Activated CD4-positive, CD25-positive, alpha-beta regulatory T cell treated with anti-CD3 and anti-CD28 coated beads, Interleukin-2, amount 50 U/mL, for 72 hours (primary cell): ENCODE results near the gene SSC5D.

ENCODE experiments used
- DNase-seq: peaks from one replicate; pipeline ENCODE4 v3.0.0; 2021

Gene SSC5D

DNA sequence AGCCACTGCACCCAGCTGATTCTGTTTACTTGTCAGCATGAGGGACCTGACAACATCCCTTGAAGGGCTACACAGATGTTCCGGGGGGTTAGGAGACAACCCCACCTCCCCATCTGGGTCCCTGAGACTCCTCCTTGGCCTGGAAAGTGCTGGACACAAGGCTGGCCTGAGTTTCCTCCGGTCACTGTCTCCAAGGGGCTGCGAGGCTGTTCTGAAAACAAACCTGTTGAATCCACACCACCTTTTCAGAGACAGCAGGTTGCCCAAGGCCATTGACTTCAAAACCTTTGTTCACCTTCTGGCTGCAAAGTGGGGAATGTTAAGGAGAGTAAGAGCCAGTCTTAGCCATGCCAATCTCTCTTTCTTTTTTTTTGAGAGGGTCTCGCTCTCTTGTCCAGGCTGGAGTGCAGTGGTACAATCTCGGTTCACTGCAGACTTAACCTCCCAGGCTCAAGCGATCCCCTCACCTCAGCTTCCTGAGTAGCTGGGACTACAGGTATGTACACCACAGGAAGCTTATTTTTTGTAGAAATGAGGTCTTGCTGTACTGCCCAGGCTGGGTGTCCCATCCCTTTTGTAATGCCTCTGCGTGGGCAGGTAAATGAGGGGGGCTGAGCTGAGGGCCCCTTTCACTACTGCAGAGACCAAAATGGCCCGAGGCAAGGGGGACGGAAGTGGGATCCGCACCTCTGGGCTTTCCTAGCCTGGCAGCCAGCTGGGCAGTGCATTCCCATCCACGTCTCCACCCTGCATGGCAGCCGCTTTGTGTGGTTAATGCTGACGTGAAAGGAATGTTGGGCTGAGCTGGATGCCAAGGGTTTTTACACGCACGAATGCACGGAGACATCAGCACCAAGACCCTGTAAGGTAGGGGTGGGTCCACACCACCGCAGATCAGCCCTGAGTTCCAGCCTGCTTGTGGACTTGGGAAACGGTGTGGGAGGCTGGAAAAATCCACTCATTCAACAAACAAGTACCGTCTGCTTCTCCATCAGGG is 13.7 kb upstream of the SSC5D start:
- DNase-seq = no peak

GRCh38 chr19:55476100-55476775 is 12.0 kb upstream of the SSC5D start, which contains the start of gene ZNF628:
TSS of gene ZNF628 (plus strand) at chr19:55476617. CDS start at chr19:55479911, 3,294 bp downstream.
- peak; percentile 97 for DNase-seq

GRCh38 chr19:55477905-55478304 is 10.3 kb upstream of the SSC5D start:
- DNase-seq = no peak

GRCh38 chr19:55478364-55478763 is 9.9 kb upstream of the SSC5D start:
- no peak for DNase-seq

DNA sequence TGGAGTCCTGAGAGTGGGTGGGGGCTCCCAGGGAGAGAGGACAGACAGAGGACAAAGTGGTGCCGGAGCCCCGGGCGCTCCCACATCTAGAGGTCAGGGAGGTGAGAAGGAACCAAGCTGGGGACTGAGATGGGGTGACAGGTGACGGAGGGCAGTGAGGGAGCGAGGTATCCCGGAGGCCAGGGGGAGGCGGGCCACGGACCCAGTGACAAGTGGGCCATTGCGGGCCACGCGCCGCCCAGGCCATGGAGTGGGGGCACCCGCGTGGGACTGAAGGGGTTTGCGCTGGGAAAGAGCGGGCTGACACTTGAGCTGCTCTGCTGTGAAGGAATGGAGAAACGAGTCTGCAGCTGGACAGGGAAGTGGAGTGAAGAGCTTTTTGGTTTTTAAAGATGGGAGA is 9.2 kb upstream of the SSC5D start:
- no peak for DNase-seq

GRCh38 chr19:55479451-55480230 is 8.6 kb upstream of the SSC5D start:
- DNase-seq = no peak

DNA sequence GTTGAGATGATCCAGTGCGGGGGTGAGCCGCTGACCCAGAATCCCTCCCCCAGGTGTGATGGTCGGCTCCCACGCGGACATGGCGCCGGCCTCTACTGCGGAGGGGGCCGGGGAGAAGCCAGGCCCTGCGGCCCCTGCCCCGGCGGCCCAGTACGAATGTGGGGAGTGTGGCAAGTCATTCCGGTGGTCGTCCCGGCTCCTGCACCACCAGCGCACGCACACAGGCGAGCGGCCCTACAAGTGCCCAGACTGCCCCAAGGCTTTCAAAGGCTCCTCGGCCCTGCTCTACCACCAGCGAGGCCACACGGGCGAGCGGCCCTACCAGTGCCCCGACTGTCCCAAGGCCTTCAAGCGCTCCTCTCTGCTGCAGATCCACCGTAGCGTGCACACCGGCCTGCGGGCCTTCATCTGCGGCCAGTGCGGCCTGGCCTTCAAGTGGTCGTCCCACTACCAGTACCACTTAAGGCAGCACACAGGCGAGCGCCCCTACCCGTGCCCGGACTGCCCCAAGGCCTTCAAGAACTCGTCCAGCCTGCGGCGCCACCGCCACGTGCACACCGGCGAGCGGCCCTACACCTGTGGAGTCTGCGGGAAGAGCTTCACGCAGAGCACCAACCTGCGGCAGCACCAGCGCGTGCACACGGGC is 7.0 kb upstream of the SSC5D start:
- DNase-seq = no peak

- no peak for DNase-seq
These were observed 6.5 kb upstream of the SSC5D start for GRCh38 chr19:55481794-55482155.

- no peak for DNase-seq
These were observed 5.9 kb upstream of the SSC5D start for GRCh38 chr19:55482156-55482961.

GRCh38 chr19:55482967-55483705 is 5.1 kb upstream of the SSC5D start:
- DNase-seq = no peak

DNA sequence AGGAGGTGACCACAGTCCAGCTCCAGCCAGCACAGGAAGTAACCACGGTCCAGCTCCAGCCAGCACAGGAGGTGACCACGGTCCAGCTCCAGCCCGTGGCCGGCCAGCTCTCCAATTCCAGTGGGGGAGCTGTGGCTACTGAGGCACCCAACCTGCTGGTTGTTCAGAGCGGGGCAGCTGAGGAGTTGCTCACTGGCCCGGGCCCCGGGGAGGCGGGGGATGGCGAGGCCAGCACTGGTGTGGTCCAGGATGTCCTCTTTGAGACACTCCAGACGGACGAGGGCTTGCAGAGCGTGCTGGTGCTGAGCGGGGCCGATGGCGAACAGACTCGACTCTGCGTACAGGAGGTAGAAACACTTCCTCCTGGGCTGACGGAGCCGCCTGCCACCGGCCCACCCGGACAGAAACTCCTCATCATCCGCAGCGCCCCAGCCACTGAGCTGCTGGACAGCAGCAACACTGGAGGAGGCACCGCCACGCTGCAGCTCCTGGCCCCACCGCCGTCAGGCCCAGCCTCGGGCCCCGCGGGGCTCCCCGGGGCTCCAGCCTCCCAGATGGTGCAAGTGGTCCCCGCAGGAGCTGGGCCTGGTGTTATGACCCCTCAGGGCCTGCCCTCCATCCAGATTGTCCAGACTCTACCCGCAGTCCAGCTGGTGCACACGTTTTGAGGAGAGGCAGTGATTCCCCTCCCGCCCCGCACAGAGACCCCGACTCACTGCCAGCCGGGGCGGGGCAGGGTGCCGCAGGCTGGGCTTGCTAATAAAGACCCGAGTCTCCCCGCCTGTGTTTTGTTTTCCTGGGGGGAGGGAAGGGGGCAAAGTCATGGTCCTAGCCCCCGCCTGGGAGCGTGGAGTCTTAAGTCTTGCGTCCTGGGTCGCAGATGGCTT is 4.3 kb upstream of the SSC5D start:
- DNase-seq = no peak

GRCh38 chr19:55484593-55485438 is 3.4 kb upstream of the SSC5D start, which contains the start of gene NAT14:
TSS of gene NAT14 (plus strand) at chr19:55485188. CDS start at chr19:55485709, 521 bp downstream.
- DNase-seq = peak; percentile 61

- DNase-seq = no peak
These were observed 2.7 kb upstream of the SSC5D start for GRCh38 chr19:55485439-55486011.

GRCh38 chr19:55486043-55486970 is 1.9 kb upstream of the SSC5D start:
- no peak for DNase-seq

DNA sequence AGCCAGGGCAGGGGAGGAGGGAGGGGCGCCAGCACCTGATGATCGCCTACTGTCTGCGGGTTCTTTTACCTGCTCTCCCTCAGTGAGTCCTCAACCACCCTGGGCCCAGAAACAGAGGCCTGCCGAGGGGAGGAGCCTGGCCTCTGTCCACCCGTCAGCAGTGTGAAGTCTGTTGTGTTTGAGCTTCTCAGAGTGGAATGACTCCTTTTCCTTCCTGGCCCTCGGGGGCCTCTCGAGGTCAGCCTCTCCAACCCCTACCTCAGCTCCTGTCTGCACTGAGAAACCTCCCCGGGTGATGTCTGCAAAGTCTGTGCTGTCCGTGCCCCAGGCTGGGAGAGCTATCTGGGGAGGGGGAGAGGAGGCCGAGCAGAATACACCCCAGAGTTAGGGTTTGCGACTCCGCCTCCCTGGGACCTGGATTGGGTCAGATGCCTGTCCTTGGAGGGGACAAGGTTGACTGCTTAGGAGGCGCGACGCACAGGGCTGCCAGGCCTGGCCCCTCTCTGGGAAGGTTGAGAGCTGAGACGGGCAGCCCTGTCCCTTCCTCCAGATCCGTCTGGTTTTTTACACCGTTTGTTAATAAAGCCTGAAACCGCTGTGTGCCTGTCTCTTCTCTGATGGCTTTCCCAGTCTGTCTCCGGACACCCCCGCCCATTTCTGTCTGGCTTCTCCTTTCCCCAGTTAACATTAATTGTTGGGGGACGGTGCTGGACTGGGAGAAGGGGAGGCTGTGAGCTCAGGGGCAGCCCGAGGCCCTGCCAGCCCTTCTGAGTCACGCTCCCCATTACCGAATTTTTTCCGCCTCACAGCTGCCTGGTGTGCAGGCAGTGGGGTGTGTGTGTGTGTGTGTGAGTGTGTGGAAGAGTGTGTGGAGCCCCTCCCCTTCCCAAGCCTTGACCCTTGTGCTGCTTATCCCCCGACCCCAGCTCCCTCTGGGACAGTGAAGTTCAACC is 989 bp upstream of the SSC5D start:
- DNase-seq = no peak
